Measurements from ENCODE around the gene RPL13A.
"Not testable (repeated sequence)": the region's sequence is repeated elsewhere in the genome, so short reads cannot be mapped to it uniquely, and the experiment has no call there.

Gene RPL13A

GRCh38 chr19:49468199-49468598 is 19.2 kb upstream of the RPL13A start:
- Histone ChIP-seq H3K27me3 (ENCODE audit: insufficient read depth, insufficient read length) (no peaks in the 10 kb centered on the region), H3K36me3 (ENCODE audit: insufficient read depth, insufficient read length, low read length) (peaks cover 45% of the 10 kb centered on the region), H3K4me1 (ENCODE audit: insufficient read depth, insufficient read length) (no peaks in the 10 kb centered on the region), H3K9me3 (ENCODE audit: insufficient read depth, low read length) (no peaks in the 10 kb centered on the region), H3K9ac (ENCODE audit: insufficient read length, low read depth) (no peak overlapping the region), H3K4me3 (ENCODE audit: insufficient read length, low read depth) (no peak overlapping the region)
- no peak for TF ChIP-seq ZNF274 (IDR thresholded peaks at IDR 0.05; ENCODE audit: low read depth, low read length)
- no peak for TF ChIP-seq SUZ12 (IDR thresholded peaks at IDR 0.05; ENCODE audit: extremely low read depth, insufficient read depth, insufficient read length)
- no peak for DNase-seq (ENCODE audit: low read depth, low spot score)

- Histone ChIP-seq H3K4me1 (ENCODE audit: insufficient read depth, insufficient read length) (peaks cover 2% of the 10 kb centered on the region), H3K27me3 (ENCODE audit: insufficient read depth, insufficient read length) (no peaks in the 10 kb centered on the region), H3K9me3 (ENCODE audit: insufficient read depth, low read length) (no peaks in the 10 kb centered on the region), H3K9ac (ENCODE audit: insufficient read length, low read depth) (no peak overlapping the region), H3K36me3 (ENCODE audit: insufficient read depth, insufficient read length, low read length) (peaks cover 42% of the 10 kb centered on the region), H3K4me3 (ENCODE audit: insufficient read length, low read depth) (no peak overlapping the region)
- no peak for DNase-seq (ENCODE audit: low read depth, low spot score)
- TF ChIP-seq YY1 (IDR thresholded peaks at IDR 0.05; ENCODE audit: insufficient read depth, insufficient read length), result no peak
- no peak for TF ChIP-seq SUZ12 (IDR thresholded peaks at IDR 0.05; ENCODE audit: extremely low read depth, insufficient read depth, insufficient read length)
- no peak for TF ChIP-seq ZNF274 (IDR thresholded peaks at IDR 0.05; ENCODE audit: low read depth, low read length)
Observed at GRCh38 chr19:49468746-49469447, 18.5 kb upstream of the RPL13A start.

GRCh38 chr19:49469828-49470614 is 17.4 kb upstream of the RPL13A start:
- peaks cover 2% of the 10 kb centered on the region for H3K4me1 ChIP-seq (ENCODE audit: insufficient read depth, insufficient read length)
- peaks cover 6% of the 10 kb centered on the region for H3K27me3 ChIP-seq (ENCODE audit: insufficient read depth, insufficient read length)
- H3K9me3 ChIP-seq (ENCODE audit: insufficient read depth, low read length), result no peaks in the 10 kb centered on the region
- no peak for TF ChIP-seq YY1 (IDR thresholded peaks at IDR 0.05; ENCODE audit: insufficient read depth, insufficient read length)
- TF ChIP-seq ZNF274 (IDR thresholded peaks at IDR 0.05; ENCODE audit: low read depth, low read length), result no peak
- no peak for TF ChIP-seq SUZ12 (IDR thresholded peaks at IDR 0.05; ENCODE audit: extremely low read depth, insufficient read depth, insufficient read length)
- H3K4me3 ChIP-seq (ENCODE audit: insufficient read length, low read depth), result no peak overlapping the region
- DNase-seq (ENCODE audit: low read depth, low spot score), result no peak
- H3K36me3 ChIP-seq (ENCODE audit: insufficient read depth, insufficient read length, low read length), result peaks cover 31% of the 10 kb centered on the region
- H3K9ac ChIP-seq (ENCODE audit: insufficient read length, low read depth), result no peak overlapping the region

- TF ChIP-seq SUZ12 (IDR thresholded peaks at IDR 0.05; ENCODE audit: extremely low read depth, insufficient read depth, insufficient read length), result no peak
- TF ChIP-seq ZNF274 (IDR thresholded peaks at IDR 0.05; ENCODE audit: low read depth, low read length), result no peak
- TF ChIP-seq YY1 (IDR thresholded peaks at IDR 0.05; ENCODE audit: insufficient read depth, insufficient read length), result no peak
- Histone ChIP-seq H3K9ac (ENCODE audit: insufficient read length, low read depth) (no peak overlapping the region), H3K9me3 (ENCODE audit: insufficient read depth, low read length) (no peaks in the 10 kb centered on the region), H3K4me3 (ENCODE audit: insufficient read length, low read depth) (no peak overlapping the region), H3K36me3 (ENCODE audit: insufficient read depth, insufficient read length, low read length) (peaks cover 25% of the 10 kb centered on the region), H3K27me3 (ENCODE audit: insufficient read depth, insufficient read length) (peaks cover 8% of the 10 kb centered on the region), H3K4me1 (ENCODE audit: insufficient read depth, insufficient read length) (peaks cover 2% of the 10 kb centered on the region)
- no peak for DNase-seq (ENCODE audit: low read depth, low spot score)
Observed at GRCh38 chr19:49470615-49470978, 16.8 kb upstream of the RPL13A start.

GRCh38 chr19:49472936-49473335 is 14.5 kb upstream of the RPL13A start:
- H3K4me1 ChIP-seq (ENCODE audit: insufficient read depth, insufficient read length), result peaks cover 4% of the 10 kb centered on the region
- no peak for DNase-seq (ENCODE audit: low read depth, low spot score)
- no peak overlapping the region for H3K9ac ChIP-seq (ENCODE audit: insufficient read length, low read depth)
- H3K36me3 ChIP-seq (ENCODE audit: insufficient read depth, insufficient read length, low read length), result peaks cover 17% of the 10 kb centered on the region
- H3K4me3 ChIP-seq (ENCODE audit: insufficient read length, low read depth), result no peak overlapping the region
- no peaks in the 10 kb centered on the region for H3K9me3 ChIP-seq (ENCODE audit: insufficient read depth, low read length)
- H3K27me3 ChIP-seq (ENCODE audit: insufficient read depth, insufficient read length), result peaks cover 8% of the 10 kb centered on the region
- no peak for TF ChIP-seq YY1 (IDR thresholded peaks at IDR 0.05; ENCODE audit: insufficient read depth, insufficient read length)
- TF ChIP-seq ZNF274 (IDR thresholded peaks at IDR 0.05; ENCODE audit: low read depth, low read length), result no peak
- TF ChIP-seq SUZ12 (IDR thresholded peaks at IDR 0.05; ENCODE audit: extremely low read depth, insufficient read depth, insufficient read length), result no peak

- not testable (repeated sequence) for H3K27me3 ChIP-seq (ENCODE audit: insufficient read depth, insufficient read length); H3K4me3 ChIP-seq (ENCODE audit: insufficient read length, low read depth); DNase-seq (ENCODE audit: low read depth, low spot score); H3K9me3 ChIP-seq (ENCODE audit: insufficient read depth, low read length); H3K4me1 ChIP-seq (ENCODE audit: insufficient read depth, insufficient read length); H3K9ac ChIP-seq (ENCODE audit: insufficient read length, low read depth)
- peaks cover 14% of the 10 kb centered on the region for H3K36me3 ChIP-seq (ENCODE audit: insufficient read depth, insufficient read length, low read length)
Observed at GRCh38 chr19:49473501-49473867, 13.9 kb upstream of the RPL13A start.

- Histone ChIP-seq H3K4me1 (ENCODE audit: insufficient read depth, insufficient read length) (peaks cover 4% of the 10 kb centered on the region), H3K4me3 (ENCODE audit: insufficient read length, low read depth) (no peak within 1 kb of the TSS), H3K9ac (ENCODE audit: insufficient read length, low read depth) (no peak within 1 kb of the TSS), H3K36me3 (ENCODE audit: insufficient read depth, insufficient read length, low read length) (peaks cover 14% of the 10 kb centered on the region), H3K27me3 (ENCODE audit: insufficient read depth, insufficient read length) (peaks cover 8% of the 10 kb centered on the region), H3K9me3 (ENCODE audit: insufficient read depth, low read length) (no peaks in the 10 kb centered on the region)
- DNase-seq (ENCODE audit: low read depth, low spot score), result no peak
- TF ChIP-seq ZNF274 (IDR thresholded peaks at IDR 0.05; ENCODE audit: low read depth, low read length) (no peak), YY1 (IDR thresholded peaks at IDR 0.05; ENCODE audit: insufficient read depth, insufficient read length) (no peak), SUZ12 (IDR thresholded peaks at IDR 0.05; ENCODE audit: extremely low read depth, insufficient read depth, insufficient read length) (no peak)
Observed at GRCh38 chr19:49473868-49474541, 13.4 kb upstream of the RPL13A start, which contains the start of gene FLT3LG. TSS of gene FLT3LG (plus strand) at chr19:49474215. CDS start at chr19:49474640, 425 bp downstream.

Measured in NT2/D1 (cell line).